H1 (cell line): Measurements from ENCODE around the gene PRKCD. TPM values are rescaled to one million over a fixed set of nuclear protein-coding genes. Genes with fewer than 3 reads are reported as not detected.

Experiments used
- PHF8 ChIP-seq: fragments of 200-600 bp; sonication (generic); conservative IDR thresholded peaks from 2 replicates; pipeline ENCODE4 v1.7.1; 2012; ENCODE audit warnings: low read depth, mild to moderate bottlenecking, inconsistent platforms, low read length, moderate library complexity
- TAF7 ChIP-seq: optimal IDR thresholded peaks from 2 replicates; pipeline ENCODE3; 2011; ENCODE audit warnings: low read depth, mild to moderate bottlenecking, inconsistent platforms, low read length, moderate library complexity, borderline replicate concordance
- TEAD4 ChIP-seq: IDR thresholded peaks from 2 replicates; pipeline ENCODE4 v1.6.1; 2012; ENCODE audit warnings: low read depth, low read length, inconsistent platforms, mixed read lengths
- polyA plus RNA-seq, 7 experiments: library from polyadenylated mRNA; depleted of rRNA in 3 of 7; stranded (reverse) in 5 of 7; unstranded in 2 of 7; fragments of >200 nt in 5 of 7; fragments of 200-250 nt in 2 of 7; gene quantifications; 1 replicate in 5 of 7; 2 replicates in 1 of 7; 4 replicates in 1 of 7; pipeline versions ENCODE4 v1.2.1 to v1.2.3, GENCODE V29; 2011 to 2013; ENCODE audit warnings: missing spikeins in 2 of 7, mixed read lengths in 2 of 7
- total RNA-seq: library from RNA; stranded (reverse); fragmentation: NEBNext Ultra II Directional; extraction: Animal tissue kit (Norgen Biotek cat#: 25700); gene quantifications from 2 replicates; pipeline ENCODE4 v1.2.1, GENCODE V29; 2021
- TF ChIP-seq, protein P1 (sequence below): fragments of 300-600 bp; sonication (generic); IDR thresholded peaks from 2 replicates; pipeline ENCODE4 v1.7.1; 2012; ENCODE audit warnings: low read length, moderate library complexity, mild to moderate bottlenecking, inconsistent platforms; ENCODE audit not compliant: insufficient replicate concordance

The PRKCD gene
- total and polyA plus RNA-seq, 2 of the 8 experiments (the other 6 are each of a cell fraction or from before 2014, with no cell fraction given) = 22.6 to 23.9 TPM

DNA sequence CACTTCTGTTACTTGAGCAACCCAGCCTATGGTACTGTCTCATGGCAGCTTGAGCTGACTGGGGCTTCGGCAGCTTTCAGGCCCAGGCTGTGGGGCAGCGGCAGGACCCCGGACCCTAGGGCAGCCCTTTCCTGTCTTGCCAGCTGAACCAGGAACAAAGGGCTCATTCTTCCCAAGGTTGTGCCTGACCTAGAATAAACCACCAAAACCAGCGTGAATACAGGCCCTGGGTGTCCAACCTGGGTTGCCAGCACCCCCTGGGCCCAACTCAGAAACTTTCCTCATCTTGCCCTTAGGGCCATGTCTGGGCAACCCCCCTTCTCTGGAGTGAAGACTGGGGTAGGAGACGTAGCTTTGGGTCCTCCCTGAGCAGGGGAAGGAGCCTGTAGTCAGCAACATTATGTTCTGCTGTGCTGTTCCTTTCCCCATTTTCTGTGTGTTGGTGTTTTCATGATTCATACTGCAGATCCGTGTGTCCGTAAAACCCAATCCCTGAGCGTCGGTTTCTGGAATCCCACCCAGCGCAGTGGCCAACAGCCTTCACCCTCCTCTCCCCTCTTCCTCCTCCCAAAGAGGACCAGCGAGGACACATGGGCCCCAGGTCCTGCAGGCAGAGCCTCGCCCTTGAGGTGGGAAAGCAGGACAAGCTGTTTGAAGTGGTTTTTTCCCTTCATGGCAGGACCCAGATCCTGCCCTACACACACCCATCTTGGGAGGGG, 61.3 kb downstream of the PRKCD start (continued):
- no peak for TF ChIP-seq PHF8
- no peak for TF ChIP-seq TEAD4
- TF ChIP-seq, protein P1, sequence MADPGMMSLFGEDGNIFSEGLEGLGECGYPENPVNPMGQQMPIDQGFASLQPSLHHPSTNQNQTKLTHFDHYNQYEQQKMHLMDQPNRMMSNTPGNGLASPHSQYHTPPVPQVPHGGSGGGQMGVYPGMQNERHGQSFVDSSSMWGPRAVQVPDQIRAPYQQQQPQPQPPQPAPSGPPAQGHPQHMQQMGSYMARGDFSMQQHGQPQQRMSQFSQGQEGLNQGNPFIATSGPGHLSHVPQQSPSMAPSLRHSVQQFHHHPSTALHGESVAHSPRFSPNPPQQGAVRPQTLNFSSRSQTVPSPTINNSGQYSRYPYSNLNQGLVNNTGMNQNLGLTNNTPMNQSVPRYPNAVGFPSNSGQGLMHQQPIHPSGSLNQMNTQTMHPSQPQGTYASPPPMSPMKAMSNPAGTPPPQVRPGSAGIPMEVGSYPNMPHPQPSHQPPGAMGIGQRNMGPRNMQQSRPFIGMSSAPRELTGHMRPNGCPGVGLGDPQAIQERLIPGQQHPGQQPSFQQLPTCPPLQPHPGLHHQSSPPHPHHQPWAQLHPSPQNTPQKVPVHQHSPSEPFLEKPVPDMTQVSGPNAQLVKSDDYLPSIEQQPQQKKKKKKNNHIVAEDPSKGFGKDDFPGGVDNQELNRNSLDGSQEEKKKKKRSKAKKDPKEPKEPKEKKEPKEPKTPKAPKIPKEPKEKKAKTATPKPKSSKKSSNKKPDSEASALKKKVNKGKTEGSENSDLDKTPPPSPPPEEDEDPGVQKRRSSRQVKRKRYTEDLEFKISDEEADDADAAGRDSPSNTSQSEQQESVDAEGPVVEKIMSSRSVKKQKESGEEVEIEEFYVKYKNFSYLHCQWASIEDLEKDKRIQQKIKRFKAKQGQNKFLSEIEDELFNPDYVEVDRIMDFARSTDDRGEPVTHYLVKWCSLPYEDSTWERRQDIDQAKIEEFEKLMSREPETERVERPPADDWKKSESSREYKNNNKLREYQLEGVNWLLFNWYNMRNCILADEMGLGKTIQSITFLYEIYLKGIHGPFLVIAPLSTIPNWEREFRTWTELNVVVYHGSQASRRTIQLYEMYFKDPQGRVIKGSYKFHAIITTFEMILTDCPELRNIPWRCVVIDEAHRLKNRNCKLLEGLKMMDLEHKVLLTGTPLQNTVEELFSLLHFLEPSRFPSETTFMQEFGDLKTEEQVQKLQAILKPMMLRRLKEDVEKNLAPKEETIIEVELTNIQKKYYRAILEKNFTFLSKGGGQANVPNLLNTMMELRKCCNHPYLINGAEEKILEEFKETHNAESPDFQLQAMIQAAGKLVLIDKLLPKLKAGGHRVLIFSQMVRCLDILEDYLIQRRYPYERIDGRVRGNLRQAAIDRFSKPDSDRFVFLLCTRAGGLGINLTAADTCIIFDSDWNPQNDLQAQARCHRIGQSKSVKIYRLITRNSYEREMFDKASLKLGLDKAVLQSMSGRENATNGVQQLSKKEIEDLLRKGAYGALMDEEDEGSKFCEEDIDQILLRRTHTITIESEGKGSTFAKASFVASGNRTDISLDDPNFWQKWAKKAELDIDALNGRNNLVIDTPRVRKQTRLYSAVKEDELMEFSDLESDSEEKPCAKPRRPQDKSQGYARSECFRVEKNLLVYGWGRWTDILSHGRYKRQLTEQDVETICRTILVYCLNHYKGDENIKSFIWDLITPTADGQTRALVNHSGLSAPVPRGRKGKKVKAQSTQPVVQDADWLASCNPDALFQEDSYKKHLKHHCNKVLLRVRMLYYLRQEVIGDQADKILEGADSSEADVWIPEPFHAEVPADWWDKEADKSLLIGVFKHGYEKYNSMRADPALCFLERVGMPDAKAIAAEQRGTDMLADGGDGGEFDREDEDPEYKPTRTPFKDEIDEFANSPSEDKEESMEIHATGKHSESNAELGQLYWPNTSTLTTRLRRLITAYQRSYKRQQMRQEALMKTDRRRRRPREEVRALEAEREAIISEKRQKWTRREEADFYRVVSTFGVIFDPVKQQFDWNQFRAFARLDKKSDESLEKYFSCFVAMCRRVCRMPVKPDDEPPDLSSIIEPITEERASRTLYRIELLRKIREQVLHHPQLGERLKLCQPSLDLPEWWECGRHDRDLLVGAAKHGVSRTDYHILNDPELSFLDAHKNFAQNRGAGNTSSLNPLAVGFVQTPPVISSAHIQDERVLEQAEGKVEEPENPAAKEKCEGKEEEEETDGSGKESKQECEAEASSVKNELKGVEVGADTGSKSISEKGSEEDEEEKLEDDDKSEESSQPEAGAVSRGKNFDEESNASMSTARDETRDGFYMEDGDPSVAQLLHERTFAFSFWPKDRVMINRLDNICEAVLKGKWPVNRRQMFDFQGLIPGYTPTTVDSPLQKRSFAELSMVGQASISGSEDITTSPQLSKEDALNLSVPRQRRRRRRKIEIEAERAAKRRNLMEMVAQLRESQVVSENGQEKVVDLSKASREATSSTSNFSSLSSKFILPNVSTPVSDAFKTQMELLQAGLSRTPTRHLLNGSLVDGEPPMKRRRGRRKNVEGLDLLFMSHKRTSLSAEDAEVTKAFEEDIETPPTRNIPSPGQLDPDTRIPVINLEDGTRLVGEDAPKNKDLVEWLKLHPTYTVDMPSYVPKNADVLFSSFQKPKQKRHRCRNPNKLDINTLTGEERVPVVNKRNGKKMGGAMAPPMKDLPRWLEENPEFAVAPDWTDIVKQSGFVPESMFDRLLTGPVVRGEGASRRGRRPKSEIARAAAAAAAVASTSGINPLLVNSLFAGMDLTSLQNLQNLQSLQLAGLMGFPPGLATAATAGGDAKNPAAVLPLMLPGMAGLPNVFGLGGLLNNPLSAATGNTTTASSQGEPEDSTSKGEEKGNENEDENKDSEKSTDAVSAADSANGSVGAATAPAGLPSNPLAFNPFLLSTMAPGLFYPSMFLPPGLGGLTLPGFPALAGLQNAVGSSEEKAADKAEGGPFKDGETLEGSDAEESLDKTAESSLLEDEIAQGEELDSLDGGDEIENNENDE = no peak
- TF ChIP-seq TAF7 = no peak
